Peyer's patch (tissue), 4 donors: ENCODE results near the gene SYT14. TPM values are rescaled to one million over a fixed set of nuclear protein-coding genes. Genes with fewer than 3 reads are reported as not detected.

ENCODE experiments used
- DNase-seq, 3 donors: peaks; one replicate each; pipeline ENCODE4 v3.0.0-alpha.2; 2017 to 2019
- H3K27ac ChIP-seq, 4 donors: fragments of 200-600 bp; sonication (generic); one replicate each; pipeline ENCODE4 v1.5.1; 2016 to 2019
- H3K27me3 ChIP-seq, 2 donors: fragments of 200-600 bp; sonication (generic); one replicate each; pipeline ENCODE4 v1.5.1; 2019
- H3K36me3 ChIP-seq, 3 donors: fragments of 200-600 bp; sonication (generic); one replicate each; pipeline ENCODE4 v1.5.1; 2016 to 2019
- H3K4me1 ChIP-seq, 4 donors: fragments of 200-600 bp; sonication (generic); one replicate each; pipeline ENCODE4 v1.5.1; 2016 to 2019
- H3K4me3 ChIP-seq, 4 donors: fragments of 200-600 bp; sonication (generic); 1 replicate in 3 of 4; 2 replicates in 1 of 4; pipeline ENCODE4 v1.5.1; 2016 to 2019; ENCODE audit warnings: mild to moderate bottlenecking in 1 of 4
- H3K9me3 ChIP-seq, 4 donors: fragments of 200-600 bp; sonication (generic); one replicate each; pipeline ENCODE4 v1.5.1; 2016 to 2019; ENCODE audit warnings: mild to moderate bottlenecking in 1 of 4
- POLR2A ChIP-seq, 2 donors: fragments of 450-650 bp; IDR thresholded peaks; one replicate each; pipeline ENCODE4 v1.5.1; 2017; ENCODE audit warnings: antibody characterized with exemption in 2 of 2, mild to moderate bottlenecking in 2 of 2, moderate library complexity in 2 of 2
- total RNA-seq, 4 donors: library from RNA; depleted of rRNA; stranded (reverse); fragments of >200 nt; gene quantifications; one replicate each; pipeline ENCODE4 v1.1.0, GENCODE V29; 2016
- TF ChIP-seq, protein P1 (sequence below), 6 experiments: fragments of 450-650 bp in 4 of 6; fragments of 200-600 bp in 2 of 6; sonication (generic) in 1 of 6; IDR thresholded peaks; one replicate each; pipeline ENCODE4 v1.5.1; 2017 to 2019; ENCODE audit warnings: antibody characterized with exemption in 6 of 6, mild to moderate bottlenecking in 3 of 6, moderate library complexity in 1 of 6

Gene SYT14
- total RNA-seq, 4 donors from 2014 or later: 0.27 to 0.83 TPM; not detected in 2

DNA sequence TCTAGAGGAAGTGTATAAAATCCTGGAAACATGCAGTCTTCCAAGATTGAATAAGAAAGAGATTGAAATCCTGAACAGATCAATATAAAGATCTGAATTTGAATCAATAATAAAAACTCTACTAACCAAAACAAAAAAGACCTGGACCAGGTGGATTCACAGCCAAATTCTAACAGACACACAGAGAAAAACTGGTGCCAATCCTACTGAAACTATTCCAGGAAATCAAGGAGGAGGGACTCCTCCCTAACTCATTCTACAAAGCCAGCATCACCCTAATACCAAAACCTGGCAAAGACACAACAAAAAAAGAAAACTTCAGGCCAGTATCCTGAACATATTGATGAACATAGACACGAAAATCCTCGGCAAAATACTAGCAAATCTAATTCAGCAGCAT lies 58.3 kb downstream of the SYT14 start:
- no peak for DNase-seq
- H3K4me3 ChIP-seq: no peak overlapping the region
- H3K9me3 ChIP-seq: no peaks in the 10 kb centered on the region
- no peaks in the 10 kb centered on the region for H3K36me3 ChIP-seq
- no peaks in the 10 kb centered on the region for H3K27me3 ChIP-seq
- TF ChIP-seq POLR2A (IDR thresholded peaks at IDR 0.05): no peak
- TF ChIP-seq, protein P1, sequence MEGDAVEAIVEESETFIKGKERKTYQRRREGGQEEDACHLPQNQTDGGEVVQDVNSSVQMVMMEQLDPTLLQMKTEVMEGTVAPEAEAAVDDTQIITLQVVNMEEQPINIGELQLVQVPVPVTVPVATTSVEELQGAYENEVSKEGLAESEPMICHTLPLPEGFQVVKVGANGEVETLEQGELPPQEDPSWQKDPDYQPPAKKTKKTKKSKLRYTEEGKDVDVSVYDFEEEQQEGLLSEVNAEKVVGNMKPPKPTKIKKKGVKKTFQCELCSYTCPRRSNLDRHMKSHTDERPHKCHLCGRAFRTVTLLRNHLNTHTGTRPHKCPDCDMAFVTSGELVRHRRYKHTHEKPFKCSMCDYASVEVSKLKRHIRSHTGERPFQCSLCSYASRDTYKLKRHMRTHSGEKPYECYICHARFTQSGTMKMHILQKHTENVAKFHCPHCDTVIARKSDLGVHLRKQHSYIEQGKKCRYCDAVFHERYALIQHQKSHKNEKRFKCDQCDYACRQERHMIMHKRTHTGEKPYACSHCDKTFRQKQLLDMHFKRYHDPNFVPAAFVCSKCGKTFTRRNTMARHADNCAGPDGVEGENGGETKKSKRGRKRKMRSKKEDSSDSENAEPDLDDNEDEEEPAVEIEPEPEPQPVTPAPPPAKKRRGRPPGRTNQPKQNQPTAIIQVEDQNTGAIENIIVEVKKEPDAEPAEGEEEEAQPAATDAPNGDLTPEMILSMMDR (IDR thresholded peaks at IDR 0.05): no peak
- H3K4me1 ChIP-seq: no peaks in the 10 kb centered on the region
- H3K27ac ChIP-seq: no peak overlapping the region

DNA sequence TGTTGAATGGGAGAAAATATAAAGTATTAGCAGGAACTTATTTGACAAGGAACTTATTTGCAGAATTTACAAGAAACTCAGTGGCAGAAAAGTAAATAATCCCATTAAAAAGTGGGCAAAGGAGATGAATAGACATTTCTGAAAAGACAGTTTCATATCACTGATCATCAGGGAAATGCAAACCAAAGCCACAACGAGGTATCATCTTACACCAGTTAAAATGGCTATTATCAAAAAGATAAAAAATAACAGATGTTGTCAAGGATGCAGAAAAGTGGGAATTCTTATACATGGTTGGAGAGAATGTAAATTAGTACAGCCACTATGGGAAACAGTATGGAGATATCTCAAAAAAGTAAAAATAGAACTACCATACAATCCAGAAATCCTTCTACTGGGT lies 61.0 kb downstream of the SYT14 start:
- no peaks in the 10 kb centered on the region for H3K4me1 ChIP-seq
- H3K27me3 ChIP-seq: no peaks in the 10 kb centered on the region
- no peak overlapping the region for H3K27ac ChIP-seq
- TF ChIP-seq, protein P1 (IDR thresholded peaks at IDR 0.05): no peak
- TF ChIP-seq POLR2A (IDR thresholded peaks at IDR 0.05): no peak
- no peak overlapping the region for H3K4me3 ChIP-seq
- no peaks in the 10 kb centered on the region for H3K9me3 ChIP-seq
- no peaks in the 10 kb centered on the region for H3K36me3 ChIP-seq
- DNase-seq: no peak

DNA sequence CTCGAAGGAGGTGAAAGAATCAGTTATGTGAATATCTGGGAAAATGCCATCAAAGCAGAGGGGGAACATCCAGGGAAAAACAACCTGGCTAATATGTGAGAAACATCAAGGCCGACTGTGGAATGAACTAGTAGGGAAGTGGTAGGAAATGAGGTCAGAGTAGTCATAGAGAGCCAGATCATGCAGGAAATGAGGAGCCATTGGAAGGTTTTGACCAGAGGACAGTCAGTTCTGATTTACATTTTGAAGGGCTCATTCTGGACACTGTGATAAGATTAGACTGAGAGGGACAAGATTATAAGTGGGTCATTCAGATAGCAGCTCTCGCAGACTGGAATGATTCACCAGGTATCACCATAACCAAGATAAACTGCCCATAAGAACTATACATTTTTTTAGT lies 63.7 kb downstream of the SYT14 start:
- Histone ChIP-seq H3K4me1 (no peaks in the 10 kb centered on the region), H3K36me3 (no peaks in the 10 kb centered on the region), H3K27ac (no peak overlapping the region), H3K9me3 (no peaks in the 10 kb centered on the region), H3K27me3 (no peaks in the 10 kb centered on the region), H3K4me3 (no peak overlapping the region)
- TF ChIP-seq POLR2A (IDR thresholded peaks at IDR 0.05): no peak
- TF ChIP-seq, protein P1 (IDR thresholded peaks at IDR 0.05): no peak
- no peak for DNase-seq

DNA sequence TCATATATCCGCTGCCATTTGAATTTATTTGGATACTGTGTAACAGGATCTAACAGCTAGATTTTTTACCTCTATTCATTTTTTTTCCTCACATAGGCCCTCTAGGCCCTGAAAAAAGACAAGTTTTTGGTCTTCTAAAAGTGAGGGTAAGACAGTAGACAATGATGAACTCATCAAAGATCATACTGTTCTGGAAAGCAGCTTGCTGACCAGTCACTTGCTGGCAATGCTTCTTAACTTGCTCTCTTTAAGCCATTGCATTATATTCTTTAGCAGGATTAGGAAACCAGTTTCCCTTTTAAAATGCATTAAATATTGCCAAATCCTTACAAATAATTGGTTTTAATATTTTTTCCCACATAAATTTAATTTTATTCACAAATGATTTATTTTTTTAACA lies 65.5 kb downstream of the SYT14 start:
- TF ChIP-seq, protein P1 (IDR thresholded peaks at IDR 0.05): no peak
- TF ChIP-seq POLR2A (IDR thresholded peaks at IDR 0.05): no peak
- Histone ChIP-seq H3K36me3 (no peaks in the 10 kb centered on the region), H3K4me3 (no peak overlapping the region), H3K27me3 (no peaks in the 10 kb centered on the region), H3K9me3 (no peaks in the 10 kb centered on the region), H3K27ac (no peak overlapping the region), H3K4me1 (no peaks in the 10 kb centered on the region)
- DNase-seq: no peak

DNA sequence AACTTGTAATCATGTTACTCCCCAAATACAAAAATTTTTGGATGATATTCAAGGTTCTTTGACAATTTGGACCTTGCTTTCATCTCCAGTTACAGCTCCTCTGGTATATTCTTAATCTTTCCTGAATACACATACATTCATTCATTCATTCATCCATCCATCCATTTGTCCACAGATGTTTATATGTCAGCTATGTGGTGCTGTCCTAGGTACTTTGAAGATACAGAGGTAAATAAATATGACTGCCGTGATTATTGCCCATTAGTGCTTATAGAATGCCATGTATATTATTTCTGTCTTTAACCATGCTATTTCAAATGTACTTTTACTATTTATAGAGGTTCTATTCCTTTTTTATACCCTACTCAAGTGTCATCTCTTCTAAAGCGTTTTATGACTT lies 72.1 kb downstream of the SYT14 start:
- no peak overlapping the region for H3K4me3 ChIP-seq
- H3K9me3 ChIP-seq: no peaks in the 10 kb centered on the region
- H3K27ac ChIP-seq: no peak overlapping the region
- no peak for DNase-seq
- no peaks in the 10 kb centered on the region for H3K27me3 ChIP-seq
- no peaks in the 10 kb centered on the region for H3K4me1 ChIP-seq
- TF ChIP-seq, protein P1 (IDR thresholded peaks at IDR 0.05): no peak
- no peak for TF ChIP-seq POLR2A (IDR thresholded peaks at IDR 0.05)
- no peaks in the 10 kb centered on the region for H3K36me3 ChIP-seq
